Osteoblast (primary cell): Measurements from ENCODE around the gene PLB1. TPM values are rescaled to one million over a fixed set of nuclear protein-coding genes. Genes with fewer than 3 reads are reported as not detected.

Experiments used
- DNase-seq: peaks from one replicate; pipeline ENCODE4 v3.0.0; 2011; ENCODE audit warnings: low spot score, mixed read lengths; ENCODE audit not compliant: insufficient read length; ENCODE audit errors: missing footprints
- H2AFZ ChIP-seq: 2 replicates; pipeline ENCODE4 v1.6.0; 2011; ENCODE audit warnings: mild to moderate bottlenecking, low read length
- H3K27ac ChIP-seq: 2 replicates; pipeline ENCODE4 v1.5.1; 2011; ENCODE audit warnings: mild to moderate bottlenecking, low read depth, low read length, moderate library complexity
- H3K27me3 ChIP-seq: 2 replicates; pipeline ENCODE4 v1.6.0; 2012; ENCODE audit warnings: mild to moderate bottlenecking, control low read depth, inconsistent platforms, low read length, moderate library complexity; ENCODE audit not compliant: insufficient read depth
- H3K36me3 ChIP-seq: 2 replicates; pipeline ENCODE4 v1.5.1; 2011; ENCODE audit warnings: mild to moderate bottlenecking, low read length, control low read depth, moderate library complexity; ENCODE audit not compliant: insufficient read depth
- H3K4me1 ChIP-seq: 2 replicates; pipeline ENCODE4 v1.5.1; 2011; ENCODE audit warnings: mild to moderate bottlenecking, low read length, control low read depth, moderate library complexity; ENCODE audit not compliant: insufficient read depth
- H3K4me2 ChIP-seq: 2 replicates; pipeline ENCODE4 v1.6.0; 2011; ENCODE audit warnings: mild to moderate bottlenecking, low read length; ENCODE audit not compliant: insufficient read depth
- H3K4me3 ChIP-seq: fragments of 200-600 bp; sonication (generic); 3 replicates; pipeline ENCODE4 v1.5.1; 2012; ENCODE audit warnings: mild to moderate bottlenecking, low read length, inconsistent platforms; ENCODE audit not compliant: insufficient read depth
- H3K79me2 ChIP-seq: 2 replicates; pipeline ENCODE4 v1.6.0; 2012; ENCODE audit warnings: mild to moderate bottlenecking, low read length, control low read depth, inconsistent platforms; ENCODE audit not compliant: insufficient read depth
- H3K9me3 ChIP-seq: 2 replicates; pipeline ENCODE4 v1.5.1; 2011; ENCODE audit warnings: low read depth, low read length, control low read depth
- H4K20me1 ChIP-seq: 2 replicates; pipeline ENCODE4 v1.6.0; 2012; ENCODE audit warnings: mild to moderate bottlenecking, low read length, control low read depth; ENCODE audit not compliant: insufficient read depth
- CTCF ChIP-seq: IDR thresholded peaks from 2 replicates; pipeline ENCODE4 v1.5.1; 2011; ENCODE audit warnings: mild to moderate bottlenecking, low read depth, low read length, moderate library complexity; ENCODE audit errors: extremely low read depth
- total RNA-seq: library from RNA; depleted of rRNA; stranded (reverse); fragments of >200 nt; gene quantifications from 2 replicates; pipeline ENCODE4 v1.2.3, GENCODE V29; 2012

Gene PLB1
- total RNA-seq, 1 donor = 0.36 TPM

- H3K9me3 ChIP-seq = no peaks in the 10 kb centered on the region
- H3K36me3 ChIP-seq = no peaks in the 10 kb centered on the region
- H3K4me2 ChIP-seq = peak overlapping the region; percentile 87
- H3K4me1 ChIP-seq = peaks cover 8% of the 10 kb centered on the region
- no peak for TF ChIP-seq CTCF
- H3K27ac ChIP-seq = peak overlapping the region; percentile 74
- H3K79me2 ChIP-seq = no peaks in the 10 kb centered on the region
- DNase-seq = no peak
- H2AFZ ChIP-seq = peak overlapping the region; percentile 99
- peak overlapping the region; percentile 85 for H3K4me3 ChIP-seq
- no peaks in the 10 kb centered on the region for H3K27me3 ChIP-seq
- no peaks in the 10 kb centered on the region for H4K20me1 ChIP-seq
Measured at GRCh38 chr2:28567061-28567471, 71.2 kb downstream of the PLB1 start.

- H4K20me1 ChIP-seq = no peaks in the 10 kb centered on the region
- no peak overlapping the region for H3K4me2 ChIP-seq
- no peaks in the 10 kb centered on the region for H3K36me3 ChIP-seq
- H3K4me3 ChIP-seq = no peak overlapping the region
- DNase-seq = no peak
- peaks cover 8% of the 10 kb centered on the region for H3K4me1 ChIP-seq
- H3K9me3 ChIP-seq = no peaks in the 10 kb centered on the region
- no peaks in the 10 kb centered on the region for H3K27me3 ChIP-seq
- no peaks in the 10 kb centered on the region for H3K79me2 ChIP-seq
- no peak for TF ChIP-seq CTCF
- H3K27ac ChIP-seq = no peak overlapping the region
- no peak overlapping the region for H2AFZ ChIP-seq
Measured at GRCh38 chr2:28568036-28568435, 72.2 kb downstream of the PLB1 start.

GRCh38 chr2:28568533-28568932 is 72.7 kb downstream of the PLB1 start:
- Histone ChIP-seq H3K36me3 (no peaks in the 10 kb centered on the region), H3K4me3 (no peak overlapping the region), H4K20me1 (no peaks in the 10 kb centered on the region), H3K4me1 (peaks cover 8% of the 10 kb centered on the region), H2AFZ (no peak overlapping the region), H3K27ac (no peak overlapping the region), H3K27me3 (no peaks in the 10 kb centered on the region), H3K4me2 (no peak overlapping the region), H3K79me2 (no peaks in the 10 kb centered on the region), H3K9me3 (no peaks in the 10 kb centered on the region)
- no peak for TF ChIP-seq CTCF
- DNase-seq = no peak

GRCh38 chr2:28570431-28570830 is 74.6 kb downstream of the PLB1 start:
- H3K9me3 ChIP-seq = no peaks in the 10 kb centered on the region
- no peak overlapping the region for H3K4me2 ChIP-seq
- TF ChIP-seq CTCF = no peak
- H3K36me3 ChIP-seq = no peaks in the 10 kb centered on the region
- peaks cover 8% of the 10 kb centered on the region for H3K4me1 ChIP-seq
- H4K20me1 ChIP-seq = no peaks in the 10 kb centered on the region
- H3K27ac ChIP-seq = no peak overlapping the region
- H2AFZ ChIP-seq = no peak overlapping the region
- no peak overlapping the region for H3K4me3 ChIP-seq
- H3K27me3 ChIP-seq = no peaks in the 10 kb centered on the region
- no peak for DNase-seq
- no peaks in the 10 kb centered on the region for H3K79me2 ChIP-seq
